Superior temporal gyrus (tissue), 1 donor: ENCODE measurements around the gene IFT57.

Experiments used
- DNase-seq: peaks from one replicate; pipeline ENCODE4 v3.0.0-alpha.2; 2016; ENCODE audit errors: extremely low spot score

IFT57 gene

GRCh38 chr3:108219336-108219735 is 2.9 kb downstream of the IFT57 start:
- no peak for DNase-seq

- DNase-seq: no peak
These were observed 3.4 kb downstream of the IFT57 start for GRCh38 chr3:108218811-108219210.

DNA sequence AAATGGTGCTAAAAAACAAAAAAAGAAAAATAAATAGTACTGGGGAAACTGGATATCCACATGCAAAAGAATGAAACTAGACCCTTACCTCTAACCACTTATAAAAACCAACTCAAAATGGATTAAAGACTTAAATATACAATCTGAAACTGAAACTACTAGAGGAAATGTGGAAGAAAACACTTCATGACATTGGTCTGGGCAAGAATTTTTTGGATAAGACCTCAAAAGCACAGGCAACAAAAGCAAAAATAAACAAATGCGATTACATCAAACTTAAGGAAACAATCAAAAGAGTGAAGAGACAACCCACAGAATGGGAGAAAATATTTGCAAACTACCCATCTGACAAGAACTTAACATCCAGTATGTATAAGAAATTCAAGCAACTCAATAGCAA is 6.4 kb downstream of the IFT57 start:
- DNase-seq: no peak

GRCh38 chr3:108209579-108209978 is 12.6 kb downstream of the IFT57 start:
- no peak for DNase-seq

GRCh38 chr3:108208831-108209230 is 13.4 kb downstream of the IFT57 start:
- no peak for DNase-seq

GRCh38 chr3:108202834-108203233 is 19.4 kb downstream of the IFT57 start:
- DNase-seq: no peak

DNA sequence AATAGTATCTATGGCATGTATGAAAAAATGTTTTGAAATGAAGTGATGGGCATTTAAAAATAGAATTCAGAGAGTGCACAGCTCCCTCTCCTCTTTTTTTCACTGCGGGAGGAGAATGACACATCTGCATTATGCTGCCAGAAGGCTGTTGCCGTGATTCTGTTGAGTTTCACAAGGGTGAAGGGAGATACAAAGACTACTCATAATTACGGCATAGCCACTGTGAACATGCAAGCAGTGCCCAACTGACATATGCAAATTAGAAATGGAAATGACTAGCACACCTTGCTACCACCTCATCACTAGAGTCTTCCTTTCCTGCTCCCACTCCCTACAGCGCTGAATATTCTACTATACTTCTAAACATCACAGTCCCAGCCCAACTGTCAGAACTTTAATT is 20.1 kb downstream of the IFT57 start:
- DNase-seq: peak; percentile 33

- no peak for DNase-seq
These were observed 21.0 kb downstream of the IFT57 start for GRCh38 chr3:108201258-108201657.

DNA sequence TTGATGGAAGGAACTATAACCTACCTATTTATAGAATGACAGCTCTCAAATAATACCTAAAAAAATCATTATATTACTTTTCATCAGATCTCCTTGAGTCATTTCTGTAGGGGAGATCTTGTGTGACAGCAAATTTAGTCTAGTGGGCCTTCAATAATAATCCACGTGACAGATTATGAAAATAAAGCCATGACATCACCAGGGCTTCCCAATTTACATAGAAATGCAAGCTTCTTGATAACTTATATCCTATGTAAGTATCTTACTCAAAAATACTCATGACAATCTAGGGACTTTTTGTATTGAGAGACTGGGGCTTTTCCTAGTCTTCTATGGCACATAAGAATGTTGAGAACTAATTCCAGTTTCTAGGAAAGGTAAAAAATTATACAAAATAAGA is 21.6 kb downstream of the IFT57 start:
- no peak for DNase-seq

- DNase-seq: no peak
These were observed 22.2 kb downstream of the IFT57 start for GRCh38 chr3:108200024-108200423.

- peak; percentile 66 for DNase-seq
These were observed 30.8 kb downstream of the IFT57 start for GRCh38 chr3:108191394-108191793.

DNA sequence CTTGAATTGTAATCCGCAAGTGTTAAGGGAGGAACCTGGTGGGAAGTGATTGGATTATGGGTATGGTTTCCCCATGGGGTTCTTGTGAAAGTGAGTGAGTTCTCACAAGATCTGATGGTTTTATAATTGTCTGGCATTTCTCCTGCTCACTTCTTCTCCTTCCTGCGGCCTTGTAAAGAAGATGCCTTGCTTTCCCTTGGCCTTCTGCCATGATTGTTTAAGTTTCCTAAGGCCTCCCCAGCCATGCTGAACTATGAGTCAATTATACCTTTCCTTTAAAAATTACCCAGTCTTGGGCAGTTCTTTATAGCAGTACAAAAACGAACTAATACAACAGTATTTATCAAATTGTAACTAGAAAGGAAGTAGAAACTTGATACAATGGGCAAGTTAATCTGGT is 31.9 kb downstream of the IFT57 start:
- DNase-seq: no peak

GRCh38 chr3:108189440-108189839 is 32.8 kb downstream of the IFT57 start:
- no peak for DNase-seq

GRCh38 chr3:108185536-108185935 is 36.7 kb downstream of the IFT57 start:
- DNase-seq: no peak

GRCh38 chr3:108184824-108185223 is 37.4 kb downstream of the IFT57 start:
- DNase-seq: no peak

DNA sequence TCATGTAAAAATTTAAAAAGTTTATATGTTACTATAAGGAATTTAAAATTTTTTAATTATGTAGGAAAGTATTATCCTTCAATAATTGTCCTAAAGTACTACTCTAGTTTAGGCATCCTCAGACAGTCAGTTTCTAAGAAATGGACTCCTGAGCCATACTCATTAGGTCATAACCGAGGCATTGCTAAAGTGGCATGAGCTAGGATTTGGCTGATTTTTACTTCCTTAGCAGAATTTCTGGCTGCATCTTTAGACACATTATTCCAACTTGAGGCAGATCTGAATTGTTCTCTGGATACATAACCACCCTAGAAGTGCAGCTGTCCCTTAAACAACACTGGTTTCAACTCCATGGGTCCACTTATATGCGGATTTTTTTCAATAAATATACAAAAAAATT is 38.3 kb downstream of the IFT57 start:
- no peak for DNase-seq

DNA sequence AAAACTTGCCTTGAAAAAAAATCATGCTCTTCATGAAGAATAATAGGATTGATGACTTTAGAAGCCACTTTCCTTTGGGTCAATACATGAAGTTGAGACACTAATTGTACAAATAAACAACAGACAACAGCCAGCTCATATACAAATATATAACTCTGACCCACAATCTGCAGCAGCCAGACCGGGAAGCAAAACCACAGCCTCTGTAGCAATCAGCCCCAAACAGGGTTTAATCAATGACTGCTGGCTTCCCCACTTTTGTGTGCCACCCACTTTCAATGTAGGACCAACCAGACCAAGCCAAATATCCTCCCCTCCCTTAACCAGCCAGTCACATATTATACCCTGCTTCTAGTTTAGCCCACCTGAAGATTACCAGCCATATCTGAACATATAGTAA is 39.0 kb downstream of the IFT57 start:
- no peak for DNase-seq

- no peak for DNase-seq
These were observed 39.9 kb downstream of the IFT57 start for GRCh38 chr3:108182339-108182738.

GRCh38 chr3:108181172-108181571 is 41.1 kb downstream of the IFT57 start:
- DNase-seq: no peak

DNA sequence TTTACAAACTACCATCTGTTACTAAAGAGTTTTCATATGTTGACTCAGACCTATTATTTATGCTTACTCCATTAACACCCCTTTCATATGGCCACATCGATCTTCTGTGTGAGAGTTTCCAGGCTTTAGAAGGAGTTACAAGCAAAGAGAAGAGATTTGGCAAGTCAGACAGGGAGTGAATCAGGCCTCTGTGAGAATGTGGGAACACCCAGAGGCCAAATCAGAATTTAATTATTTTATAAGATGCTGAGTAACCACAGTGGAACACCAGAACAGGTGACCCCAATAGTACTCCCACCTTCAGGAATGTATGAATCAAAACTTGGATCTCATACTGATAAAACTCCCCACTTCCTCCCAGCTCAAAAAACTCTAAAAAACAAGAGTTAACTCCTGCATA is 42.0 kb downstream of the IFT57 start:
- no peak for DNase-seq

DNA sequence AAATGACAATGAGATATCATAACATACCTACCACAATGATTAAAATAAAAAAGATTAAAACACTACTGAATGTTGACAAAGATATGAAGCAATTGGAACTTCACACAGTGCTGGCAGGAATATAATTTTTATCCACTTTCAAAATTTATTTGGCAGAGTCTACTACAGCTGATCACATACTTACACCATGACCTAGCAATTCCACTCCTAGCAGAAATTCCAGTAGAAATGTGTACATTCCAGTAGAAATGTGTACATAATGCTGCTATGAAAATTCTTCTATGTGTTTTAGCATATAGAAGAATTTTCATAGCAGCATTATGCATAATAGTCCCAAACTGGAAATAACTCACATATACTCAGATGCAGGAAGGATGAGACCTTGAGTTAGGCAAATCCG is 43.5 kb downstream of the IFT57 start:
- DNase-seq: no peak

GRCh38 chr3:108177536-108177935 is 44.7 kb downstream of the IFT57 start:
- no peak for DNase-seq

DNA sequence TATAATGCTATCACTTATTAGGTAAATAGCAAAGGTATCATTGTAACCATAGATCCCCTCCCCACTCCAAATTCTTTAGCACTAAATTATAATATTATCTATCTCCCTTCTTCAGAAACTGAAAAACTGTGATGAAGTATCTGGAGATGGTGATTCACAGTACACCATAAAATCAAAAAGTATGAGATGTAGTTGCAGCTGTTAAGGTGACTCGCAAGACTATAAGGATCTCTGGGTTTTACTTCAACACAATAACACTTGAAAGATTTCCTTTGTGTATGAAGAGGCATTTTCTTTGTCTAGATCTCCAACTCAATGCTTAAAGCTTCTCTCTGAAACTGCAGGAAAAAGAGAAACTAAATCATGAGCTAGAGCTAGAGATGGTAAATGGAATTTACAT is 46.9 kb downstream of the IFT57 start:
- no peak for DNase-seq

- no peak for DNase-seq
These were observed 51.1 kb downstream of the IFT57 start for GRCh38 chr3:108171106-108171505.

DNA sequence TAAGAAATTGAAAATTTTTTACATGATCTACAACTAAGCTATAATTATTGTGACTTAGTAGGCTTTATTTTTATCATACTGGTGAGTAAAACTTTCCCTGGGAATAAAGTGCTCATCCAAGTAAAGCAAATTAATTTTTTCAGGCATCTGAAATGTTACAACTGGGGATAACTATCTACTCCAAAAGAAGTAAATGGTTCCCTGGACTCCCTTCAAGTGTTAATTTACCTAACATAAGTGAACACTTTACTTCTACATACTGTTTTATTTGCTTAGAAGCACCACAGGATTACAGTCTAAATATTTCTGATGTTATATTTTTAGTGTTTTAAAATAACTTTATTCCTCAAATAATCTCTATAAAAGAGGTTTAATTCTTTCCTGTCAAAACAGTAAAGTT is 57.8 kb downstream of the IFT57 start:
- DNase-seq: no peak
